Suprapubic skin (tissue), 4 donors: ENCODE data around the gene RIOX2. TPM values are rescaled to one million over a fixed set of nuclear protein-coding genes. Genes with fewer than 3 reads are reported as not detected.

Experiments used
- DNase-seq, 2 donors: peaks; one replicate each; pipeline ENCODE4 v3.0.0-alpha.2; 2019; ENCODE audit warnings: low spot score in 2 of 2
- H3K27ac ChIP-seq: fragments of 200-600 bp; sonication (generic); one replicate; pipeline ENCODE4 v1.5.1; 2019
- H3K27me3 ChIP-seq: fragments of 200-600 bp; sonication (generic); one replicate; pipeline ENCODE4 v1.5.1; 2019
- H3K36me3 ChIP-seq: fragments of 200-600 bp; sonication (generic); one replicate; pipeline ENCODE4 v1.5.1; 2019
- H3K4me1 ChIP-seq: fragments of 200-600 bp; sonication (generic); one replicate; pipeline ENCODE4 v1.5.1; 2019
- H3K4me3 ChIP-seq: fragments of 200-600 bp; sonication (generic); one replicate; pipeline ENCODE4 v1.5.1; 2019; ENCODE audit warnings: mild to moderate bottlenecking
- H3K9me3 ChIP-seq: fragments of 200-600 bp; sonication (generic); one replicate; pipeline ENCODE4 v1.5.1; 2019
- EP300 ChIP-seq: sonication (generic); formaldehyde crosslinking; IDR thresholded peaks from one replicate; pipeline ENCODE4 v1.6.1; 2017; ENCODE audit warnings: antibody characterized with exemption
- POLR2A ChIP-seq, 2 donors: fragments of 450-650 bp; IDR thresholded peaks; one replicate each; pipeline ENCODE4 v1.6.1; 2017; ENCODE audit warnings: antibody characterized with exemption in 2 of 2, mild to moderate bottlenecking in 2 of 2, moderate library complexity in 2 of 2
- POLR2AphosphoS5 ChIP-seq, 3 donors: sonication (generic); formaldehyde crosslinking; IDR thresholded peaks; one replicate each; pipeline ENCODE4 v1.6.1; 2017; ENCODE audit warnings: antibody characterized with exemption in 3 of 3
- WGBS: methylation state at CpG from one replicate; pipeline ENCODE4 v1.1.5; 2018; 5-methylcytosine and 5-hydroxymethylcytosine counted together
- total RNA-seq, 4 donors: library from RNA; depleted of rRNA; stranded (reverse); fragments of >200 nt; gene quantifications; one replicate each; pipeline ENCODE4 v1.1.0, GENCODE V29; 2016
- TF ChIP-seq, protein P1 (sequence below), 2 donors: fragments of 200-600 bp in 1 of 2; fragments of 450-650 bp in 1 of 2; sonication (generic) in 1 of 2; IDR thresholded peaks; one replicate each; pipeline ENCODE4 v1.5.1; 2016 to 2019; ENCODE audit warnings: antibody characterized with exemption in 2 of 2, mild to moderate bottlenecking in 1 of 2, moderate library complexity in 1 of 2

Gene RIOX2
- total RNA-seq, 4 donors from 2014 or later = 30.1 to 44.1 (median 38.6) TPM

DNA sequence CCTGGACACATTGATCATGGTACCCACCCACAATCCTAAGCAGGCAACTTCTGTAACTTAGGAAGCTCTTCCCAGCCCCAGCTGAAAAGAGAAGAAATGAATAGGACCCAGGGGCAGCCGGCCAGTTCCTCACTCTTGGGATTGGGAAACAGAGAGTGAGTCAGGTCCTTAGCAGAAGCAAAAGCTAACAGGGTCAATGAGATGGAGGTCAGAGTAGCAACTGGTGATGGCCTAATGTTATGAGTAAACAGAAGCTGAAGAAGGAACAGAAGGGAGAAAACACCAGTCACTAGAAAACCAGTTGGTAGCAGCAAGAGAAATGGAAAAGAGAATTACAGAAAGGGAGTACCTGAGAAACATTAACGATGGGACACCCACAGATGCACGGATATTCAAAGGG is 20.0 kb downstream of the RIOX2 start:
- H3K4me3 ChIP-seq = no peak overlapping the region
- H3K36me3 ChIP-seq = peaks cover 74% of the 10 kb centered on the region
- H3K27ac ChIP-seq = peak overlapping the region; percentile 43
- TF ChIP-seq POLR2A (IDR thresholded peaks at IDR 0.05) (no peak), POLR2AphosphoS5 (IDR thresholded peaks at IDR 0.05) (no peak), EP300 (no peak)
- TF ChIP-seq, protein P1, sequence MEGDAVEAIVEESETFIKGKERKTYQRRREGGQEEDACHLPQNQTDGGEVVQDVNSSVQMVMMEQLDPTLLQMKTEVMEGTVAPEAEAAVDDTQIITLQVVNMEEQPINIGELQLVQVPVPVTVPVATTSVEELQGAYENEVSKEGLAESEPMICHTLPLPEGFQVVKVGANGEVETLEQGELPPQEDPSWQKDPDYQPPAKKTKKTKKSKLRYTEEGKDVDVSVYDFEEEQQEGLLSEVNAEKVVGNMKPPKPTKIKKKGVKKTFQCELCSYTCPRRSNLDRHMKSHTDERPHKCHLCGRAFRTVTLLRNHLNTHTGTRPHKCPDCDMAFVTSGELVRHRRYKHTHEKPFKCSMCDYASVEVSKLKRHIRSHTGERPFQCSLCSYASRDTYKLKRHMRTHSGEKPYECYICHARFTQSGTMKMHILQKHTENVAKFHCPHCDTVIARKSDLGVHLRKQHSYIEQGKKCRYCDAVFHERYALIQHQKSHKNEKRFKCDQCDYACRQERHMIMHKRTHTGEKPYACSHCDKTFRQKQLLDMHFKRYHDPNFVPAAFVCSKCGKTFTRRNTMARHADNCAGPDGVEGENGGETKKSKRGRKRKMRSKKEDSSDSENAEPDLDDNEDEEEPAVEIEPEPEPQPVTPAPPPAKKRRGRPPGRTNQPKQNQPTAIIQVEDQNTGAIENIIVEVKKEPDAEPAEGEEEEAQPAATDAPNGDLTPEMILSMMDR (IDR thresholded peaks at IDR 0.05) = no peak
- no peaks in the 10 kb centered on the region for H3K4me1 ChIP-seq
- no peaks in the 10 kb centered on the region for H3K27me3 ChIP-seq
- 90% methylated on average over 3 of the region's 3 CpGs for WGBS
- DNase-seq = no peak
- no peaks in the 10 kb centered on the region for H3K9me3 ChIP-seq

DNA sequence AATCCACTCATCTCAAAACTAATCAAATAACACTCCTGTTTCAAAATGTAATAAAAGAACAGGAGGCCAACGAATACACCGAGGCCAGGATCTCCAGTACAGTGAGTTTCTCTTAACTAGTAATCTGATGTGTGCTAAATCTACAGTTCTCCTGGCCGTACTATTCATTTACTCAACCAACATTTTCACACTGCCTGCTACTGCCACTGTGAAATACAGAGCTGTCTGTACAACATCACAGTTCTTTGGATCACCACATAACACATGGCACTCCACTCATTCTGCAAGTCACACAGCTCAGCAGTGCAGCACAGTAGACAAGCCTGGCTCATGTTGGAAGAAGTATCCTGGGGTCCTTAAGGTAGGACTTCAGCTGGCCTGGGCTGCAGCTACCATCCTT is 21.9 kb downstream of the RIOX2 start:
- Histone ChIP-seq H3K4me1 (no peaks in the 10 kb centered on the region), H3K36me3 (peaks cover 89% of the 10 kb centered on the region), H3K4me3 (no peak overlapping the region), H3K27me3 (no peaks in the 10 kb centered on the region), H3K9me3 (no peaks in the 10 kb centered on the region), H3K27ac (no peak overlapping the region)
- no peak for DNase-seq
- WGBS = 94% methylated on average over 3 of the region's 3 CpGs
- no peak for TF ChIP-seq POLR2AphosphoS5 (IDR thresholded peaks at IDR 0.05)
- TF ChIP-seq POLR2A (IDR thresholded peaks at IDR 0.05) = no peak
- TF ChIP-seq EP300 = no peak
- TF ChIP-seq, protein P1 (IDR thresholded peaks at IDR 0.05) = no peak

DNA sequence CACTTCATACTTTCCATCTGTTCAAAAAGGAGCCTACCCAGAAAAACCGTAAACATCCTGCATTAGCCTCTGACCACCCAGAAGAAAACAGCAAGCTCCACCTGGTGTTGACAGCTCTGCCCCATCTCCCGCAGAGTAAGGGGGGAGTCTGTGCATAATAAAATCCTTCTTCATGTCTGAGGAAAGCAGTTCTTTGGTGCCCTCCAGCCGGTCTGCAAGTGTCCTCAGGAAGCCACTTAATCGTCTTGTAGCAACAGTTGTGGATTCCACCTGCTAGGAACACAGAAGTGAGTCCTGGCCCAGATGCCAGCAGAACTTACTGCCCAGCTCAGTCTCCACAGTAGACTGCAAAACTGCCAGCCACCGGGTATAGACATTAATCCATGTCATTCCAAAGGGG is 22.5 kb downstream of the RIOX2 start:
- Histone ChIP-seq H3K4me3 (no peak overlapping the region), H3K27me3 (no peaks in the 10 kb centered on the region), H3K9me3 (no peaks in the 10 kb centered on the region), H3K27ac (no peak overlapping the region), H3K36me3 (peaks cover 89% of the 10 kb centered on the region), H3K4me1 (no peaks in the 10 kb centered on the region)
- no peak for DNase-seq
- TF ChIP-seq EP300 (no peak), POLR2A (IDR thresholded peaks at IDR 0.05) (no peak)
- WGBS = 71% methylated on average over 5 of the region's 5 CpGs

DNA sequence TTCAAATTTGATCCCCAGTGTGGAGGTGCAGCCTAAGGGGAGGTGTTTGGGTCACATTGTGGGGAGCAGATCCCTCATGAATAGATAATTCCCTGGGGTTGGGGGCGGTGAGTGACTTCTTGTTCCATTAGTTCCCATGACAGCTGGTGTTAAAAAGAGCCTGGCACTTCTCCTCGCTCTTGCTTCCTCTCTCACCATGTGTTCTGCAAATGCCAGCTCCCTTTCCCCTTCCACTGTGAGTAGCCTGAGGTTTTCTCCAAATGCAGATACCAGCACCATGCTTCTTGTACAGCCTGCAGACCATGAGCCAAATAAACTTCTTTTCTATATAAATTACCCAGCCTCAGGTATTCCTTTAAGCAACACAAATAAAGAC is 23.1 kb downstream of the RIOX2 start:
- Histone ChIP-seq H3K4me1 (no peaks in the 10 kb centered on the region), H3K9me3 (no peaks in the 10 kb centered on the region), H3K27ac (no peak overlapping the region), H3K36me3 (peaks cover 86% of the 10 kb centered on the region), H3K4me3 (no peak overlapping the region), H3K27me3 (no peaks in the 10 kb centered on the region)
- no peak for DNase-seq
- no peak for TF ChIP-seq POLR2A (IDR thresholded peaks at IDR 0.05)
- TF ChIP-seq, protein P1 (IDR thresholded peaks at IDR 0.05) = no peak
- TF ChIP-seq POLR2AphosphoS5 (IDR thresholded peaks at IDR 0.05) = no peak
- TF ChIP-seq EP300 = no peak
- 70% methylated on average over 2 of the region's 2 CpGs for WGBS

DNA sequence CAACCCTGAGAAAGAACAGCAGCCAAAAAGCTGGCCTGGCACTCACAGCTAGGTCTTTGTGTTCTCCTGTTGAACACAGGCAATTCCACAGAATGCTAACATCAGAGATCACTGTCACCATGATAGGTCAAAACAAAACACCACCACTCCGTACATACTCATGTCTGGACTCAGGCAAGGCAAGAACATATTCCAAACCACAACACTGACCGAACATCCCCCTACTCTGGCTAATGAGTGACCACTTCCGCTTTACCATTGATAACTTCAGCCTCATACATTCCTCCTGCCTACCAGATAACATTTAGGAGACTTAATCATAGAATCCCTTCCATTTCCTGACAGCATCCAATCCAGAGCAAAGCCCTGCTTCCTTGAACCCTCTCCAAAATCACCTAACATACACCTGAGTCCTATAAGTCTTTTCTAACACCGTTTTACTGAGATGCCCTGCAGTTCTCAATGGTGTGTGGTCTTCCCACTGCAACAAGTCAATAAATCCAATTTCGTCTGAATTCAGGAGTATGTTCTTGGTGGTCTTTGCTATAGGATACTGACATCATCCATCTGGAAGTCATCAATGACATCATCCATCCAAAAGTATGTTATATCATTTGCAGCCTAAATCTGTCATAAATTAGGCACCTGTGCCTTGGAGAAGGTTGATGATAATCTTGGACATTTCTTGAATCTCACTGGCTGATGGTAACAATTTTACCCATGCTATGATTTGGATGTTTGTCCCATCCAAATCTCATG is 23.7 kb downstream of the RIOX2 start:
- 86% methylated on average over 5 of the region's 5 CpGs for WGBS
- no peaks in the 10 kb centered on the region for H3K4me1 ChIP-seq
- no peaks in the 10 kb centered on the region for H3K27me3 ChIP-seq
- H3K27ac ChIP-seq = no peak overlapping the region
- H3K9me3 ChIP-seq = no peaks in the 10 kb centered on the region
- DNase-seq = no peak
- no peak overlapping the region for H3K4me3 ChIP-seq
- no peak for TF ChIP-seq EP300
- TF ChIP-seq, protein P1 (IDR thresholded peaks at IDR 0.05) = no peak
- TF ChIP-seq POLR2AphosphoS5 (IDR thresholded peaks at IDR 0.05) = no peak
- TF ChIP-seq POLR2A (IDR thresholded peaks at IDR 0.05) = no peak
- peaks cover 88% of the 10 kb centered on the region for H3K36me3 ChIP-seq
